Fibroblast of skin of left biceps (primary cell): ENCODE measurements around the gene ANKRD53.

Experiments
- DNase-seq, 2 experiments: peaks; one replicate each; pipeline ENCODE4 v3.0.0-alpha.2; 2013; ENCODE audit warnings: low read depth in 2 of 2

The ANKRD53 gene

DNA sequence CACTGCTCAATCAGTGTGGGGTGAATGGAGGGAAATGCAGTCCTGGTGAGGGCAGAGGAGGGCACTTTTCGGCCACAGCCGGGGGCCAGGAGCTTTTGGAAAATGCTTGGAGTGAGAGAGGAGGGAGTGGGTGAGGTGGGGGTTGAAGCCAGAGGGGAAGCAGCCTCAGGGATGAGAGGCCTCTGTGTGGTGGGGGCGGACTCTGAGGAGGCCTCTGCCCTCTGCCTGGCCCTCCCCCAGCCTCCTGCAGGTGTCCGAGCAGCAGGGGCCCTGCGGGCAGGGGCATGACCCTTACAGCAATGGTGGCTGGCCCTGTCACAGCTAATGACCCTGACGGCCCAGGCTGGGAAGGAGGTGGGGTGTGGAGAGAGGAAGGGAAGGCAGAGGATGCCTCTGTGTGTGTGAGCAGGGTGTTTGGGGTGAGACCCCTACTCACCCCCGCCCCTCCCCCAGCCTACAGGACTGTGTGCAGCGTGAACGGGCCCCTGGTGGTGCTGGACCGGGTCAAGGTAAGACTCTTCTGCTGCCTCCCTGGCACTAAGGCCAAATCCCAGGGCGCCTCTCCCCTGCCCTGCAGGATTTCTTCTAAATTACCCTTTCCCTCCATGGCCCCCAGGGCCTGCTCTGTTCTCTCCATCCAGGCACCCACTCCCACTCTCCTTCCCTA, 35.1 kb upstream of the ANKRD53 start:
- no peak for DNase-seq

DNA sequence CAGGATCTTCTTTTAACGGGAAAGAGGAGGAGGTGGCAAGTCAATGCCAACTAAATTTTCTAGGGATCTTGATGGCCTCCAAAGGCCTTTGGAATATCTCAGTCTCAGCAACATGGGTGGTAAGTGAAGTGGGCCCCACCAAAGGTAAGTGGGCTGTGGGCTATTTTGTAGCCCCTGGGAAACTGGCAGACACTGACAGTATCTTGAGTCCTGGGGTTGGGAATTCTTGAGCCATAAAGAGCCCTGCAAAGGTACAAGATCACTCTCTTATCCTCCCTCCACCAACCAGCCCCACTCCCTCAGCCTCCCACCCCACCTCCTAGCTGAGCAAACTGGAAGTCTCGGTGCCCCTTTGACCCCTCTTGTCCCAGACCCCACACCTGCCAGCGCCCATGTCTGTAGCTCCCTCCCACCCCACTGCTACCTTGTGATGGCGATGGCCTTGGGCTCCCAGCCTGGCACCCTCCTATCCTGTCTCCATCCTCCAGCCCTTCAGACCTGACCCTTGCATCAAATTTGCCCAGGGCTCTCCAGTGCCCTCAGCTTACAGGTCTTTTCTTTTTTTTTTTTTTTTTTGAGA, 34.2 kb upstream of the ANKRD53 start:
- no peak for DNase-seq

- peak in 1 of 2 experiments; percentile 12 for DNase-seq
Measured at GRCh38 chr2:70946832-70947442, 31.5 kb upstream of the ANKRD53 start.

DNA sequence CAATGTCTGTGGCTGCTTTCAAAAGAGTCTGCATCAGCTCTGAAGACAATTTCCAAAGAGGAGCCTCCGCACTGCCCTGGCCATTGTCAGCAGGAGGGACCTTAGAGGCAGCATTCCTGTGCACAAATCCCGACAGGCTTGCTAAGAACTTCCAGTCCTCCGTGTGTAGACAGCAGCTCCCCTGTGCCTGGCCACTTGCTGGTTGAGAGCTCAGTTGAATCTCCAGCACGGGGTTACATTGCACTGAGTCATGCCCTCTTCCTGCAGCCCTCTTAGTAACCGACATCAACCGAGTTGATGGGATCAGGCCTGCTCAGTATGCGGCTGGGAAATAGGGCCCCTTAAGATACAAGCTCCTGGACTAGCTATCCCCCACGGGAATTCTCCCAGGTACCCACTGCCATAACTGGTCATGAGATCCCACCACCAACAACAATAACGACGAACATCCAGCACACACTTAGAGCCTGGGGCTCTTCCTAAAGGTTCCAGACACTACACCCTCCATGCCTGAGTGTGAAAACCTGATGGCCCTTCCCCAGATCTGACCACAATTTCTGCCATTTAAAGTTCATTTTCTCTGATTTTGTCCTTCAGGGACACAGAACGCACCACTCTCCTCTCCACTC, 30.8 kb upstream of the ANKRD53 start:
- DNase-seq: no peak

DNA sequence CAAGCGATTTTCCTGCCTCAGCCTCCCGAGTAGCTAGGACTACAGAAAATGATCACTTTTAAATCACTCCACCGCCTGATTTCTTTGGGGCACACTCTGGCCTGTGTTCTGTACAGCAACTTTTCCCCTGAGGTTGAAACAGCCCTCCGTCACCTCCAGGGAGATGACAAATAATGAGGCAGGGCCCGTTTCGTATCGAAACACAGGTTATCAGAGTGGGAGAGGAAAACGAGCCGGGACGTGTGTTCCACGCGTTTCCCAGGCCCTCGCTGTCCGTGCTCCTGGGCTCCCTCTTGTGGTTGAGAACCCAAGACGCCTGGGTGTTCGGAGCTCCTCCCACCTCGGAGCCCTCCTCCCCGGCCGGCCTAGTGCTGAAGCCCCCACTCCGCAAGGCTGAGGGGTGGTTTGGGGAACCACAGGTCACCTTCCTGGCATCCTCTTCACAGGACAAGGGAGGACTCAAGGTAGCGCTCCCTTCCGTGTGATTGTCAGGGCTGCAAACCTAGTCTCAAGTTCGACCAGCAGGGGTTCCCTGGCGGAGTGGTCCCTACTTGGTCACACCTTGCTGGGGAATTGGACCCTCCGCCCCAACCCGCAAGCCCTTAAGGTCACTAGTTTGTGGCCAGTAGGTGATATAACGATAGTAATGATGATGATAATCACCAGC, 30.0 kb upstream of the ANKRD53 start:
- peak; percentile 19 to 26 for DNase-seq

- DNase-seq: no peak
Measured at GRCh38 chr2:70949086-70949485, 29.3 kb upstream of the ANKRD53 start.

DNA sequence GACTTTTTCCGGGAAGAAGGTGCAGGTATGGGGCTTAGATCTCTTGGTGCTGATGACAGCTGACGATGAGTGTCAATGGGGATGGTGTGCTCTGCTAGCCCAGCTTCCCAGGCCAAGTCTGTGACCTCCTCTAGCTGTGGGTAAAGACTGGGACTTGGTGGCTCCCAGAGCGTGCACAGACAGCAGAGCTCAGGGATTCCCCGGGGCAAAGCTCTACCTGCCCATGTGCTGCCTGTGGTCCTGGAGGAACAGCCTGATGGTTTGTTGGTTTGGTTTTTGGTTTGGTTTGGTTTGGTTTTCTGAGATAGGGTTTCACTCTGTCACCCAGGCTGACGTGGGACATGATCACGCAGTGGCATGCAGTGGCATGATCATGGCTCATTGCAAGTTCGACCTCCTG, 23.5 kb upstream of the ANKRD53 start:
- DNase-seq: no peak

GRCh38 chr2:70956141-70956540, 22.3 kb upstream of the ANKRD53 start:
- DNase-seq: no peak

DNA sequence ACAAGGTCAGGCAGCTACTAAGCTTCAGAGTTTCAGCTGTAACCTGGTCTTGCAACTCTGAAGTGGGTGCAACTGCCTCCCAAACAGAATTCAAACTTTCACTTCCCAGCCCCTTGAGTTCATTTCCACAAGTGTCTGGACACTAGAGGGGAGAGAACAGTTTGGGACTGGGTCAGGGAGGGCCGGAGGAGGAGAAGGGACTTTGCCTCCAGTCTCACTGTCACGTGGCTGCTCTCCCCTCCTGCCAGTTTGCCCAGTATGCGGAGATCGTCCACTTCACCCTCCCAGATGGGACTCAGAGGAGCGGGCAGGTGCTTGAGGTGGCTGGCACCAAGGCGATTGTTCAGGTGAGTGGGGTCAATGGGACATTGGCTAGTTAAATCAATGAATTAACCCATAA, 20.6 kb upstream of the ANKRD53 start:
- DNase-seq: no peak

GRCh38 chr2:70958759-70959158, 19.7 kb upstream of the ANKRD53 start:
- DNase-seq: no peak

DNA sequence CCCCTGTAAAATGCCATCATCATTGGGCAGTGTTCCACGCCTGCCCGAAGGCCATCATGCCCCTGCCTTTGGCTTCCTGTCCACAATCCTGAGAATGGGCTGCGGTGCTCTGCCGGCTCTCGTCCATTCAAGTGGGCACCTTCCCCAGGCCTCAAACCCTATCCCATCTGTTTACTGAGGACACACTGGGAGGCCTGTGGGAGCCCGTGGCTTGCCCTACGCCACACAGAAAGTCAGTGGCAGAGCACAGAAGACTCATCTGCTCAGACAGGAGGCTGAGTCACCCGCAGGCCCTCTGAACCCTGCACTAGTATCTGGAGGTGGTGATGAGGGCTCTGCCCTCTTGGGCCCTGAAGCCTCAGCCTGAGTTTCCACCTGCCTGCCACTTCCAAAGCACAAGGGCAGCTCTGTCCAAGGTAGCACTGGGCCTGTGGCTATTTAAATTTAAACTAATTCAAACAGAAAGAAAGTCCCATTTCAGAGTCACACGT, 19.1 kb upstream of the ANKRD53 start:
- DNase-seq: no peak

GRCh38 chr2:70959851-70960832, 18.3 kb upstream of the ANKRD53 start:
- DNase-seq: no peak

DNA sequence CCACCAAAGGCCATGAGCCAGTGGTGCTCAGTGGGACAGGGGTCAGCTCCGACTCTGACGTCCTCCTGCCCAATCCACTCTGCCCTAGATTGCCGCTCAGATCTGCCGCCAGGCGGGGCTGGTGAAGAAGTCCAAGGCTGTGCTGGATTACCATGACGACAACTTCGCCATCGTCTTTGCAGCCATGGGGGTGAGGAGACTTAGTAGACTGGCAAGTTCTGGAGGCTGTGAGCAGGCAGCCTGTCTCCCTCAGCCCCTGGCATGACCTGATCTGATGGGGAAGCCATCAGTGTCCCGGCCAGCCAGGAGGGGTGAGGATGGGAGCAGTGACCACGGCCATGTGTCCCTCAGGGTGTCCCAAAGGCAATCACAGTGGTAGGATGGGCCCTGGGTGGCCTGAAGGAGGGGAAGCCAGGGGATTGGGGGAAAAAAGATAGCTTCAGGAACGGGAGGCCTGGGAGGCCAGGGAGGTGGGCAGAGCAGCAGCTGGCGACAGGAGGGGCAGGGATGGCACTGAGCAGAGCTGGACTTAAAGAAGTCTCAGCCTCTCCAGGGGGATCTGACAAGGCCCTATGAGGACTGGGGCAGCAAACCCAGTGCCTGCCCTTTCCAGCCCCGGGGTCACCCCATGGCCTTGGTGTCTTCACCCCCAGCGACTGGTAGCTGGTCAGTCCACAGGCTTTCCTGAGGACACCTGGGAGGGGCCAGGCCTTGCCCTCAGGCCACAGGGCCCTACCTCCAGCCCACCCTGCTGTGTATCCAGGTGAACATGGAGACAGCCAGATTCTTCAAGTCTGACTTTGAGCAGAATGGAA, 17.4 kb upstream of the ANKRD53 start:
- DNase-seq: no peak

DNA sequence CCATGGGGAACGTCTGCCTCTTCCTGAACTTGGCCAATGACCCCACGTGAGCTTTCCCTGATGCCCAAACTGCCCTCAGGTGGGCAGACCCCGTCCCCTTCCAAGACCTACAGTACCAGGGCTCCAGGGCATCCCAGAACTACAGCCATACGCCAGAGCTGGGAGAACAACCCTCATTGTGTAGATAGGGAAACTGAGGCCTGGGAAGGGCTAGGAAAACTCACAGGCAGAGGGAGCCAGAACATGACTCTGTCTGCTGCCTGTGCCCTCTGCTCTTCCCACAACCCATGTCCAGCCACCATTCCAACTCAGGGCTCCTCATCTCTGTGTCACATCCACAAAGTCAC, 16.8 kb upstream of the ANKRD53 start:
- no peak for DNase-seq

- DNase-seq: no peak
Measured at GRCh38 chr2:70962211-70962884, 16.1 kb upstream of the ANKRD53 start.

DNA sequence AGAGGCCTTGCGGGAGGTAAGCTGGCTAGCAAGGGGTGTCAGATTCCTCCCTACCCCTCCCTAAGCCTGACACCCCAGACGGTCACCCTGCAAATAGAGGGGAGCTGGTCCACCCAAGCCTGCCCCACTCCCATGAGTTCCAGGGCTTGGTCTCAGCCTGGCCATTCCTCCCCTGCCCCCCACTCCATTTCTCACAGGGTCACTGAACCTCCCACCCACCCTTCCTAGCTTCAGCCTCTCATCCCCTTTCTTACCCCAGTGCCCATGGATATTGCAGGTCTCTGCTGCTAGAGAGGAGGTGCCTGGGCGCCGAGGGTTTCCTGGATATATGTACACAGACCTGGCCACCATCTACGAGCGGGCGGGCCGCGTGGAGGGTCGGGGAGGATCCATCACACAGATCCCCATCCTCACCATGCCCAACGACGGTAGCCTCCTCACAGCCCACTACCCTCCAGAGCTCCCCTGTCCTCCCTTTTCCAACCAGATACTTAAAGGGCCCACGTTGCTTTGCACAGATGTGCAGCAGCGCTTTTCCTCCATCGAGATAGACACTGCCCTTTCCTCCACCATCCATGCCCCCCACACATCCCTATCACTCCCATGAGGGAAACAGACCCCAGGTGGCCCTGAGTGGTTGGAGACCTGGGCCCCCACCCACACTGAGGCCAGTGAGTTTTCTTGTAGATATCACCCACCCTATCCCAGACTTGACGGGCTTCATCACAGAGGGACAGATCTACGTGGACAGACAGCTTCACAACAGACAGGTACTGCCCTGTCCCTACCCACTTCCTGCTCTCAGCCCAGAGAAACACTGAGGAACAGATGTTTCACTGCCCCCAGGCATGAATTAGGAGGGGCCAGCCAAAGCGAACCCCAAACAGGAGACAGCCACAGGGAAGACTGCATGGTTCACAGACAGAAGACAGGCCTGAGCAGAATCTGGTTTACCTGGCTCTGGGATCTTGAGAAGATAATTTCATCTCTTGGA, 15.2 kb upstream of the ANKRD53 start:
- DNase-seq: no peak

DNA sequence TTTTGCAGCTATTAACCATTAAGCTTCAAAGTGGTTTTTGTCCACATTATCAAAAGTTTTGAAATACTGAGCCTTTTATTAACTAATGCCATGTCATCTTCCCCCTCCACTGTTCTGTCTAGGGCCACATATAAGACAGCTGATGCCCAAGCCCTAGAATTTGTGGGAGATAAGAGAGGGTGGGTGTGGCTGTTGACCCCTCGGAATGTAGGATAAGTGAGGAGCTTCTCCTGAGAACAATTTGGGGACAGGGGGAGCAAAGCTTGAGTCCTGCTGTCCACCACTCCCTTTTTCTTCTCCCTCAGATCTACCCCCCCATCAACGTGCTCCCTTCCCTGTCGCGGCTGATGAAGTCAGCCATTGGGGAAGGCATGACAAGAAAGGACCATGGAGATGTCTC, 14.3 kb upstream of the ANKRD53 start:
- no peak for DNase-seq

- DNase-seq: no peak
Measured at GRCh38 chr2:70964596-70965386, 13.6 kb upstream of the ANKRD53 start.
